Keratinocyte (primary cell): ENCODE data around the gene GCSAM.

ENCODE experiments used
- EZH2 ChIP-seq: IDR thresholded peaks from one replicate; pipeline ENCODE4 v1.6.1; 2012; ENCODE audit warnings: inconsistent platforms, mild to moderate bottlenecking, low read length, moderate library complexity
- TF ChIP-seq, protein P1 (sequence below), 3 experiments: IDR thresholded peaks in 1 of 3; conservative IDR thresholded peaks in 1 of 3; optimal IDR thresholded peaks in 1 of 3; 2 replicates in 2 of 3; 3 replicates in 1 of 3; pipeline versions ENCODE3 to v1.5.1; 2011; ENCODE audit warnings: low read length in 3 of 3, mild to moderate bottlenecking in 3 of 3, moderate library complexity in 2 of 3, control low read depth in 1 of 3, inconsistent platforms in 1 of 3; ENCODE audit not compliant: insufficient read depth in 2 of 3; ENCODE audit errors: extremely low read depth in 1 of 3

DNA sequence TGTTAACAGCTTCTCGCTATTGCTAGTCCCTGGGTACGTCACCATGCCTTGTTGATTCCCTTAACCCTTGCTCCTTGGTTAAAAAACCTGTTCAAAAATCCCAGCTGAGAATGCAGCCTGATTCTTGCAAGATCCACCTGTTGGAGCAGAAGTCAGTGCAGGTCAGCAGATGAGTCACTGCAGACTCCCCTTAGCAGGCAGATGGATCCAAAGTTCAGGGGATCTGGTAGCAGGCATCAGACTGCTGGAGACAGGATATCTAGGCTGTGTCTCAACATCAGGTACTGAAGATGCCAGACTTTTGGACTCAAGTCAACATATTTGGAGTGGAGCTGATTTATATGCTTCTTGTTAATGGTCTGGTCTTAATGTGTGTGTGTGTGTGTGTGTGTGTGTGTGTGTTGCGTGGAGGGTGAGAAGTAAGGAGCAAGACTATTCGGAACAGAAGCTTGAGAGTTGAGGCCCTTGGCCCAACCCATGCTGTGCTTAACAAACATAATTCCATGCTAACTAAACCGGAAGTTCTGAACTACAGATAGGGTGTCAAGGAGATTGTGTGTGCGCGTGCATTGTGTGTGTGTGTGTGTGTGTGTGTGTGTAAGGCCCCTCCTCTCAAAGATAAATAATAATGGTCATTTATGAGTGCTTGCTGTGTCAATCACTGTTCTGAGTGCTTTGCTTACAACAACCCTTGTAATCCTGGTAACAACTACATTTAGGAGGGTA is 47.9 kb downstream of the GCSAM start:
- TF ChIP-seq, protein P1, sequence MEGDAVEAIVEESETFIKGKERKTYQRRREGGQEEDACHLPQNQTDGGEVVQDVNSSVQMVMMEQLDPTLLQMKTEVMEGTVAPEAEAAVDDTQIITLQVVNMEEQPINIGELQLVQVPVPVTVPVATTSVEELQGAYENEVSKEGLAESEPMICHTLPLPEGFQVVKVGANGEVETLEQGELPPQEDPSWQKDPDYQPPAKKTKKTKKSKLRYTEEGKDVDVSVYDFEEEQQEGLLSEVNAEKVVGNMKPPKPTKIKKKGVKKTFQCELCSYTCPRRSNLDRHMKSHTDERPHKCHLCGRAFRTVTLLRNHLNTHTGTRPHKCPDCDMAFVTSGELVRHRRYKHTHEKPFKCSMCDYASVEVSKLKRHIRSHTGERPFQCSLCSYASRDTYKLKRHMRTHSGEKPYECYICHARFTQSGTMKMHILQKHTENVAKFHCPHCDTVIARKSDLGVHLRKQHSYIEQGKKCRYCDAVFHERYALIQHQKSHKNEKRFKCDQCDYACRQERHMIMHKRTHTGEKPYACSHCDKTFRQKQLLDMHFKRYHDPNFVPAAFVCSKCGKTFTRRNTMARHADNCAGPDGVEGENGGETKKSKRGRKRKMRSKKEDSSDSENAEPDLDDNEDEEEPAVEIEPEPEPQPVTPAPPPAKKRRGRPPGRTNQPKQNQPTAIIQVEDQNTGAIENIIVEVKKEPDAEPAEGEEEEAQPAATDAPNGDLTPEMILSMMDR (optimal IDR thresholded peaks at IDR 0.05 in 1 of 3, IDR thresholded peaks at IDR 0.05 in 1 of 3, conservative IDR thresholded peaks at IDR 0.05 in 1 of 3; ENCODE audit: extremely low read depth in 1 of 3, insufficient read depth in 2 of 3, low read length in 3 of 3), result no peak
- TF ChIP-seq EZH2, result no peak
